GM13976 (cell line): ENCODE data around the gene ROBO3.

ENCODE experiments used
- DNase-seq: peaks from one replicate; pipeline ENCODE4 v3.0.0; 2012; ENCODE audit warnings: low spot score
- CTCF ChIP-seq: IDR thresholded peaks from 2 replicates; pipeline ENCODE4 v1.5.1; 2012; ENCODE audit warnings: borderline replicate concordance, mild to moderate bottlenecking; ENCODE audit not compliant: insufficient read depth; ENCODE audit errors: extremely low read depth, missing control alignments, control extremely low read depth
- in situ Hi-C: fragments of 300-500 bp; cut with MboI; formaldehyde crosslinking; loops from one replicate; pipeline ENCODE4 v1.12.0; 2022; ENCODE audit warnings: low sequenced_read_pairs, mixed read lengths, inconsistent platforms; ENCODE audit not compliant: unreplicated experiment

ROBO3 gene

GRCh38 chr11:124890151-124890550, 24.9 kb downstream of the ROBO3 start:
- in situ Hi-C loops, result no loop called here
- DNase-seq, result no peak
- TF ChIP-seq CTCF, result no peak

GRCh38 chr11:124890683-124891372, 25.6 kb downstream of the ROBO3 start:
- no peak for DNase-seq
- in situ Hi-C loops, result no loop called here
- no peak for TF ChIP-seq CTCF

GRCh38 chr11:124891373-124891861, 26.2 kb downstream of the ROBO3 start:
- DNase-seq, result no peak
- TF ChIP-seq CTCF, result no peak
- in situ Hi-C loops, result no loop called here

- no peak for TF ChIP-seq CTCF
- no peak for DNase-seq
- in situ Hi-C loops, result no loop called here
These were observed 26.9 kb downstream of the ROBO3 start for GRCh38 chr11:124892146-124892545.

- no peak for TF ChIP-seq CTCF
- in situ Hi-C loops, result no loop called here
- no peak for DNase-seq
These were observed 27.7 kb downstream of the ROBO3 start for GRCh38 chr11:124892750-124893454.

- in situ Hi-C loops, result no loop called here
- no peak for TF ChIP-seq CTCF
- no peak for DNase-seq
These were observed 28.7 kb downstream of the ROBO3 start for GRCh38 chr11:124893781-124894401.
